Ishikawa (cell line): ENCODE data around the gene ZNF416.

Experiments
- CEBPB ChIP-seq: IDR thresholded peaks from 2 replicates; pipeline ENCODE4 v1.6.1; 2012
- EP300 ChIP-seq: IDR thresholded peaks from 2 replicates; pipeline ENCODE4 v1.6.1; 2012; ENCODE audit warnings: borderline replicate concordance
- FOXM1 ChIP-seq: IDR thresholded peaks from 2 replicates; pipeline ENCODE4 v1.6.1; 2012; ENCODE audit warnings: low read depth, borderline replicate concordance
- MAX ChIP-seq: IDR thresholded peaks from 2 replicates; pipeline ENCODE4 v1.6.1; 2012
- RAD21 ChIP-seq: IDR thresholded peaks from 2 replicates; pipeline ENCODE4 v1.6.1; 2012; ENCODE audit warnings: low read depth
- REST ChIP-seq: IDR thresholded peaks from 2 replicates; pipeline ENCODE4 v1.6.1; 2012; ENCODE audit warnings: low read depth, mild to moderate bottlenecking
- TAF1 ChIP-seq: IDR thresholded peaks from 2 replicates; pipeline ENCODE4 v1.6.1; 2012; ENCODE audit warnings: low read depth, mild to moderate bottlenecking
- USF1 ChIP-seq: IDR thresholded peaks from 2 replicates; pipeline ENCODE4 v1.6.1; 2012

- TF ChIP-seq RAD21 (no peak), MAX (no peak), REST (no peak), USF1 (no peak), EP300 (no peak), TAF1 (no peak), FOXM1 (no peak), CEBPB (no peak)
These were observed 32.4 kb upstream of the ZNF416 start for GRCh38 chr19:57611113-57611512.
